ENCODE data around the gene LRAT.

Gene LRAT

DNA sequence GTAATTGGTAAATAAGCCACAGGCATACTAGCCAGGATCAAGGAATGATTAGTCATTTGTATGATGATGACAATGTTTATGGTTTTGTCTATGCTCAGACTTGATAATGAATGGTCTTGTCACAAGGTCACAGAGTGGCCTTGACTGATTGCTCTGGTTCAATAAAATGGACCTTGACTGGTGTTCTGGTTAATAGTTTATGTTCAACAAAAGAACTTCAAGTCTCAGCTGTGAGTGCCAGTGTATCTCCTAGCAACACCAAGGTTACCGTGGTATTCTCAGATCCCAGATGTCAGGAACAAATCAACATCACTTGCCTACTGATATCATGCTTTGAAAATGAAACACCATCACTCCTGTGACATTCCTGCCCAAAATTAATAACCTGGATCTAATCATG lies 16.3 kb upstream of the LRAT start:
- TF ChIP-seq TAF1 (IDR thresholded peaks at IDR 0.05; ENCODE audit: borderline replicate concordance, insufficient read depth, low read length) (no peak), POLR2AphosphoS5 (IDR thresholded peaks at IDR 0.05; ENCODE audit: low read depth, low read length) (no peak), FOXP2 (optimal IDR thresholded peaks at IDR 0.05; ENCODE audit: borderline replicate concordance, extremely low read depth, extremely low read length, insufficient read depth) (no peak), SIN3A (IDR thresholded peaks at IDR 0.05; ENCODE audit: borderline replicate concordance, insufficient read depth, low read length) (no peak)
- TF ChIP-seq, protein P1, sequence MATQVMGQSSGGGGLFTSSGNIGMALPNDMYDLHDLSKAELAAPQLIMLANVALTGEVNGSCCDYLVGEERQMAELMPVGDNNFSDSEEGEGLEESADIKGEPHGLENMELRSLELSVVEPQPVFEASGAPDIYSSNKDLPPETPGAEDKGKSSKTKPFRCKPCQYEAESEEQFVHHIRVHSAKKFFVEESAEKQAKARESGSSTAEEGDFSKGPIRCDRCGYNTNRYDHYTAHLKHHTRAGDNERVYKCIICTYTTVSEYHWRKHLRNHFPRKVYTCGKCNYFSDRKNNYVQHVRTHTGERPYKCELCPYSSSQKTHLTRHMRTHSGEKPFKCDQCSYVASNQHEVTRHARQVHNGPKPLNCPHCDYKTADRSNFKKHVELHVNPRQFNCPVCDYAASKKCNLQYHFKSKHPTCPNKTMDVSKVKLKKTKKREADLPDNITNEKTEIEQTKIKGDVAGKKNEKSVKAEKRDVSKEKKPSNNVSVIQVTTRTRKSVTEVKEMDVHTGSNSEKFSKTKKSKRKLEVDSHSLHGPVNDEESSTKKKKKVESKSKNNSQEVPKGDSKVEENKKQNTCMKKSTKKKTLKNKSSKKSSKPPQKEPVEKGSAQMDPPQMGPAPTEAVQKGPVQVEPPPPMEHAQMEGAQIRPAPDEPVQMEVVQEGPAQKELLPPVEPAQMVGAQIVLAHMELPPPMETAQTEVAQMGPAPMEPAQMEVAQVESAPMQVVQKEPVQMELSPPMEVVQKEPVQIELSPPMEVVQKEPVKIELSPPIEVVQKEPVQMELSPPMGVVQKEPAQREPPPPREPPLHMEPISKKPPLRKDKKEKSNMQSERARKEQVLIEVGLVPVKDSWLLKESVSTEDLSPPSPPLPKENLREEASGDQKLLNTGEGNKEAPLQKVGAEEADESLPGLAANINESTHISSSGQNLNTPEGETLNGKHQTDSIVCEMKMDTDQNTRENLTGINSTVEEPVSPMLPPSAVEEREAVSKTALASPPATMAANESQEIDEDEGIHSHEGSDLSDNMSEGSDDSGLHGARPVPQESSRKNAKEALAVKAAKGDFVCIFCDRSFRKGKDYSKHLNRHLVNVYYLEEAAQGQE (IDR thresholded peaks at IDR 0.05; ENCODE audit: insufficient read depth in 1 of 2, low read depth in 2 of 2, low read length in 2 of 2) = no peak

- TF ChIP-seq SIN3A (IDR thresholded peaks at IDR 0.05; ENCODE audit: borderline replicate concordance, insufficient read depth, low read length) (no peak), POLR2AphosphoS5 (IDR thresholded peaks at IDR 0.05; ENCODE audit: low read depth, low read length) (no peak), FOXP2 (optimal IDR thresholded peaks at IDR 0.05; ENCODE audit: borderline replicate concordance, extremely low read depth, extremely low read length, insufficient read depth) (no peak), TAF1 (IDR thresholded peaks at IDR 0.05; ENCODE audit: borderline replicate concordance, insufficient read depth, low read length) (no peak)
- TF ChIP-seq, protein P1 (IDR thresholded peaks at IDR 0.05; ENCODE audit: insufficient read depth in 1 of 2, low read depth in 2 of 2, low read length in 2 of 2) = no peak
These were observed 12.0 kb upstream of the LRAT start for GRCh38 chr4:154731756-154732155.

DNA sequence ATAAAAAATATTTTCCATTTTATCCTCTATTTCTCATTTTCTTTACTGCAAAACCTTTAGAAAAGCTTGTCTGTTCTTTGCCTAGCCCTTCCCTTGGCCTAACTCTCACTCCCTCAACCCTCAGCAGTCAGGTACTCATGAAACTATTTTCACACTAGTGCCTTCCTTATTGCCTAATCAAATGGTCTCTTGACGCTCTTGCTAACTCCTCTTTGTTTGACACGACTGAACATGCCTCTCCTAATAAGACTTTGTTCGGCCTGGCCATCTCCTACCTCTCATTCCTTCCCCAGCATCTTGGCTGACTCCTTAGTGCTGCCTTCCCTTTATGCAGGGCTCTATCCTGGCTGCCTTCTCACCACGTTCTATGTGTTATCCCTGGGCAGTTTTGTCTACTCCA lies 11.1 kb upstream of the LRAT start:
- no peak for TF ChIP-seq TAF1 (IDR thresholded peaks at IDR 0.05; ENCODE audit: borderline replicate concordance, insufficient read depth, low read length)
- no peak for TF ChIP-seq SIN3A (IDR thresholded peaks at IDR 0.05; ENCODE audit: borderline replicate concordance, insufficient read depth, low read length)
- TF ChIP-seq POLR2AphosphoS5 (IDR thresholded peaks at IDR 0.05; ENCODE audit: low read depth, low read length) = no peak
- TF ChIP-seq, protein P1 (IDR thresholded peaks at IDR 0.05; ENCODE audit: insufficient read depth in 1 of 2, low read depth in 2 of 2, low read length in 2 of 2) = no peak
- no peak for TF ChIP-seq FOXP2 (optimal IDR thresholded peaks at IDR 0.05; ENCODE audit: borderline replicate concordance, extremely low read depth, extremely low read length, insufficient read depth)

GRCh38 chr4:154736770-154737169 lies 7.0 kb upstream of the LRAT start:
- TF ChIP-seq FOXP2 (optimal IDR thresholded peaks at IDR 0.05; ENCODE audit: borderline replicate concordance, extremely low read depth, extremely low read length, insufficient read depth) (no peak), POLR2AphosphoS5 (IDR thresholded peaks at IDR 0.05; ENCODE audit: low read depth, low read length) (no peak), SIN3A (IDR thresholded peaks at IDR 0.05; ENCODE audit: borderline replicate concordance, insufficient read depth, low read length) (no peak), TAF1 (IDR thresholded peaks at IDR 0.05; ENCODE audit: borderline replicate concordance, insufficient read depth, low read length) (no peak)
- TF ChIP-seq, protein P1 (IDR thresholded peaks at IDR 0.05; ENCODE audit: insufficient read depth in 1 of 2, low read depth in 2 of 2, low read length in 2 of 2) = no peak

DNA sequence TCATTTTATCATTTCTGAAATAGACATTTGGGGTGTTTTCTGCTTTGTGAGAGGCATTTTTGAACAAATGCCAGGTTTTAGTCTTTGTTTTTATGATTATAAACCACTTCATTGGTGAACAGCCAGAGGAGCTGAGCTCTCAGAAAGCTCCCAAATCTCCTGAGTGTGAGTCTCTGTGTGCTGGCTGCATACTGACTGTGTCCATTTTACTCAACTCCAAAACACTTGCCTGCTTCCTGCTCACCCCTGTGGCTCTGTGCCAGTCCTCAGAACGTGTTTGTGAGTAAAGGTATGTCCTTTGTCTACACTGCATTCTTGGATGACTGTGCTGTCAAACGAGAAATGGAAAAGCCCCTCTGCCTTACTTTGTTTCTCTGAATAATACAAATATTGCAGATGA lies 5.4 kb upstream of the LRAT start:
- TF ChIP-seq TAF1 (IDR thresholded peaks at IDR 0.05; ENCODE audit: borderline replicate concordance, insufficient read depth, low read length) (no peak), POLR2AphosphoS5 (IDR thresholded peaks at IDR 0.05; ENCODE audit: low read depth, low read length) (no peak), SIN3A (IDR thresholded peaks at IDR 0.05; ENCODE audit: borderline replicate concordance, insufficient read depth, low read length) (no peak), FOXP2 (optimal IDR thresholded peaks at IDR 0.05; ENCODE audit: borderline replicate concordance, extremely low read depth, extremely low read length, insufficient read depth) (no peak)
- TF ChIP-seq, protein P1 (IDR thresholded peaks at IDR 0.05; ENCODE audit: insufficient read depth in 1 of 2, low read depth in 2 of 2, low read length in 2 of 2) = no peak
